NT2/D1 (cell line): ENCODE results near the gene SLC9A2.

ENCODE experiments used
- YY1 ChIP-seq: IDR thresholded peaks from 2 replicates; pipeline ENCODE4 v1.6.1; 2011; ENCODE audit not compliant: insufficient read length, insufficient read depth
- ZNF274 ChIP-seq: IDR thresholded peaks from 2 replicates; pipeline ENCODE4 v1.6.1; 2011; ENCODE audit warnings: mild to moderate bottlenecking, low read depth, low read length

- TF ChIP-seq ZNF274: no peak
- no peak for TF ChIP-seq YY1
These were observed 88.7 kb downstream of the SLC9A2 start for GRCh38 chr2:102707796-102708695.
